Nephron progenitor cell (in vitro differentiated cells): ENCODE data around the gene GCC2.
"Not testable (repeated sequence)": the region's sequence is repeated elsewhere in the genome, so short reads cannot be mapped to it uniquely, and the experiment has no call there.

Experiments used
- DNase-seq: peaks from one replicate; pipeline ENCODE4 v3.0.0; 2021
- H3K27ac Mint-ChIP-seq: 2 replicates; pipeline ENCODE4 v1.8.0; 2021; ENCODE audit warnings: mild to moderate bottlenecking, moderate library complexity, mixed read lengths
- H3K27me3 Mint-ChIP-seq: 2 replicates; pipeline ENCODE4 v1.8.0; 2021; ENCODE audit warnings: mild to moderate bottlenecking, low read depth, mixed read lengths; ENCODE audit not compliant: poor library complexity
- H3K36me3 Mint-ChIP-seq: 2 replicates; pipeline ENCODE4 v1.8.0; 2021; ENCODE audit warnings: low read depth, mixed read lengths
- H3K4me1 Mint-ChIP-seq: 2 replicates; pipeline ENCODE4 v1.8.0; 2021; ENCODE audit warnings: mixed read lengths
- H3K4me3 Mint-ChIP-seq: 2 replicates; pipeline ENCODE4 v1.8.0; 2021; ENCODE audit warnings: mild to moderate bottlenecking, moderate library complexity, mixed read lengths
- H3K9me3 Mint-ChIP-seq: 2 replicates; pipeline ENCODE4 v1.8.0; 2021; ENCODE audit warnings: mild to moderate bottlenecking, moderate library complexity, mixed read lengths
- CTCF ChIP-seq: fragments of 200-600 bp; sonication (generic); IDR thresholded peaks from 2 replicates; pipeline ENCODE4 v1.5.0; 2021; ENCODE audit warnings: antibody characterized with exemption

Gene GCC2

GRCh38 chr2:108447947-108448677, 894 bp upstream of the GCC2 start:
- H3K36me3 Mint-ChIP-seq = peaks cover 27% of the 10 kb centered on the region
- H3K27ac Mint-ChIP-seq = peak overlapping the region; percentile 98
- H3K27me3 Mint-ChIP-seq = peaks cover 7% of the 10 kb centered on the region
- peaks cover 50% of the 10 kb centered on the region for H3K4me1 Mint-ChIP-seq
- H3K4me3 Mint-ChIP-seq = peak overlapping the region; percentile 95
- H3K9me3 Mint-ChIP-seq = peaks cover 7% of the 10 kb centered on the region
- no peak for DNase-seq
- no peak for TF ChIP-seq CTCF

GRCh38 chr2:108449410-108450130, 564 bp downstream of the GCC2 start:
- H3K4me1 Mint-ChIP-seq = peaks cover 50% of the 10 kb centered on the region
- peak overlapping the region; percentile 95 for H3K4me3 Mint-ChIP-seq
- peaks cover 42% of the 10 kb centered on the region for H3K36me3 Mint-ChIP-seq
- peak overlapping the region; percentile 98 for H3K27ac Mint-ChIP-seq
- DNase-seq = peak; percentile 20
- H3K27me3 Mint-ChIP-seq = peaks cover 7% of the 10 kb centered on the region
- no peak for TF ChIP-seq CTCF
- peaks cover under 1% of the 10 kb centered on the region for H3K9me3 Mint-ChIP-seq

- Mint-ChIP-seq H3K27ac (no peak overlapping the region), H3K4me3 (peak overlapping the region; percentile 95)
Observed at GRCh38 chr2:108450863-108451262, 1.9 kb downstream of the GCC2 start.

GRCh38 chr2:108451976-108452375, 3.0 kb downstream of the GCC2 start:
- no peak for TF ChIP-seq CTCF
- peaks cover 22% of the 10 kb centered on the region for H3K9me3 Mint-ChIP-seq
- peaks cover 40% of the 10 kb centered on the region for H3K4me1 Mint-ChIP-seq
- H3K27me3 Mint-ChIP-seq = peaks cover 7% of the 10 kb centered on the region
- no peak overlapping the region for H3K4me3 Mint-ChIP-seq
- peak overlapping the region; percentile 17 for H3K27ac Mint-ChIP-seq
- H3K36me3 Mint-ChIP-seq = peaks cover 66% of the 10 kb centered on the region
- DNase-seq = no peak

More at GRCh38 chr2:108450863-108451262, 1.9 kb downstream of the GCC2 start:
- Mint-ChIP-seq H3K36me3 (peaks cover 55% of the 10 kb centered on the region), H3K27me3 (peaks cover 7% of the 10 kb centered on the region), H3K9me3 (peaks cover 13% of the 10 kb centered on the region), H3K4me1 (peaks cover 40% of the 10 kb centered on the region)
- TF ChIP-seq CTCF = no peak
- no peak for DNase-seq

GRCh38 chr2:108453530-108453929, 4.5 kb downstream of the GCC2 start:
- not testable (repeated sequence) for H3K4me3 Mint-ChIP-seq, H3K27ac Mint-ChIP-seq, H3K27me3 Mint-ChIP-seq, DNase-seq
- peaks cover 81% of the 10 kb centered on the region for H3K36me3 Mint-ChIP-seq
- peaks cover 37% of the 10 kb centered on the region for H3K9me3 Mint-ChIP-seq
- peaks cover 27% of the 10 kb centered on the region for H3K4me1 Mint-ChIP-seq

GRCh38 chr2:108454440-108454839, 5.4 kb downstream of the GCC2 start:
- H3K4me3 Mint-ChIP-seq = no peak overlapping the region
- H3K27me3 Mint-ChIP-seq = peaks cover 1% of the 10 kb centered on the region
- H3K36me3 Mint-ChIP-seq = peaks cover 90% of the 10 kb centered on the region
- DNase-seq = no peak
- peaks cover 46% of the 10 kb centered on the region for H3K9me3 Mint-ChIP-seq
- TF ChIP-seq CTCF = no peak
- no peak overlapping the region for H3K27ac Mint-ChIP-seq
- peaks cover 22% of the 10 kb centered on the region for H3K4me1 Mint-ChIP-seq
